NB4 (cell line): ENCODE data around the gene HAVCR1.

ENCODE experiments used
- DNase-seq: peaks from one replicate; pipeline ENCODE4 v3.0.0; 2010; ENCODE audit warnings: low read depth
- H3K4me3 ChIP-seq: one replicate; pipeline ENCODE4 v1.5.1; 2011; ENCODE audit warnings: mild to moderate bottlenecking, low read depth, low read length, moderate library complexity
- MYC ChIP-seq: IDR thresholded peaks from 2 replicates; pipeline ENCODE4 v1.6.1; 2011; ENCODE audit warnings: low read depth, low read length
- POLR2A ChIP-seq: IDR thresholded peaks from 2 replicates; pipeline ENCODE4 v1.6.1; 2011; ENCODE audit warnings: mild to moderate bottlenecking; ENCODE audit not compliant: insufficient read length; ENCODE audit errors: extremely low read depth
- TF ChIP-seq, protein P1 (sequence below): IDR thresholded peaks from one replicate; pipeline ENCODE4 v1.5.1; 2012; ENCODE audit warnings: low read depth, low read length
- TF ChIP-seq, protein P2 (sequence below): IDR thresholded peaks from 2 replicates; pipeline ENCODE4 v1.6.1; 2011; ENCODE audit warnings: low read depth, low read length

The HAVCR1 gene

DNA sequence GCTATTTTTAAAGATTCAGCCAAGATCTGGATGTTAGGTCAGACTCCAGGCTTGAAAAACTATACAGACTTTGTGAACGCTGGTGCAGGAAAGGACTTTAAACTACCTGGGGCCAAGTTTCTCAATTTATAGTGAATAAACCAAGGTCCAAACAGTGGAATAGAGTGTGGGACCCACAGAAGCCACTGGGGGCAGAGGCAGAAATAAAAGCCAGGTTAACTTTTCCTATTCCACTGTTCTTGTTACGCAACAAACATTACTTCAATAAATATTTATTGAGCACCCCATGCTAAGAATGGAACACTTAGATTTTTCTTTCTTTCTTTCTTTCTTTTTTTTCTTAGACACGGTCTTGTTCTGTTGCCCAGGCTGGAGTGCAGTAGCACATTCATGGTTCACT is 11.0 kb upstream of the HAVCR1 start:
- no peak for TF ChIP-seq MYC
- TF ChIP-seq, protein P1, sequence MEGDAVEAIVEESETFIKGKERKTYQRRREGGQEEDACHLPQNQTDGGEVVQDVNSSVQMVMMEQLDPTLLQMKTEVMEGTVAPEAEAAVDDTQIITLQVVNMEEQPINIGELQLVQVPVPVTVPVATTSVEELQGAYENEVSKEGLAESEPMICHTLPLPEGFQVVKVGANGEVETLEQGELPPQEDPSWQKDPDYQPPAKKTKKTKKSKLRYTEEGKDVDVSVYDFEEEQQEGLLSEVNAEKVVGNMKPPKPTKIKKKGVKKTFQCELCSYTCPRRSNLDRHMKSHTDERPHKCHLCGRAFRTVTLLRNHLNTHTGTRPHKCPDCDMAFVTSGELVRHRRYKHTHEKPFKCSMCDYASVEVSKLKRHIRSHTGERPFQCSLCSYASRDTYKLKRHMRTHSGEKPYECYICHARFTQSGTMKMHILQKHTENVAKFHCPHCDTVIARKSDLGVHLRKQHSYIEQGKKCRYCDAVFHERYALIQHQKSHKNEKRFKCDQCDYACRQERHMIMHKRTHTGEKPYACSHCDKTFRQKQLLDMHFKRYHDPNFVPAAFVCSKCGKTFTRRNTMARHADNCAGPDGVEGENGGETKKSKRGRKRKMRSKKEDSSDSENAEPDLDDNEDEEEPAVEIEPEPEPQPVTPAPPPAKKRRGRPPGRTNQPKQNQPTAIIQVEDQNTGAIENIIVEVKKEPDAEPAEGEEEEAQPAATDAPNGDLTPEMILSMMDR: no peak
- TF ChIP-seq, protein P2, sequence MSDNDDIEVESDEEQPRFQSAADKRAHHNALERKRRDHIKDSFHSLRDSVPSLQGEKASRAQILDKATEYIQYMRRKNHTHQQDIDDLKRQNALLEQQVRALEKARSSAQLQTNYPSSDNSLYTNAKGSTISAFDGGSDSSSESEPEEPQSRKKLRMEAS: no peak
- no peak for TF ChIP-seq POLR2A
- no peak overlapping the region for H3K4me3 ChIP-seq
- DNase-seq: no peak

DNA sequence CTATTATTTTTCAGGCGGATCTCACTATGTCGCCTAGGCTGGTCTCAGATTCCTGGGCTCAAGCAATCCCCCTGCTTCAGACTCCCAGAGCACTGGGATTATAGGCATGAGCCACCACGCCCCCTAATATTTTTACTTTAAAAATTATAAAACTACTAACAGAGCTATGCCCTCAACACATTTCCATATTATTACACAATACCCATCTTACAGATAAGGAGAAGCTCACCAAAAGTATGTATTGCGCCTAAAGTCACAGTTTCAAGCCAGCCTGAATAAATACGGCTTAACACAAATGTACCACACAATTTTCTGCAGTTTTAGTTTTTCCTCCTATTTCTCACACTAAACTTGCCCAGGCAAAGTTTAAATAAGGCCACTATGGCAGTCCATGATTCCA is 9.9 kb upstream of the HAVCR1 start:
- no peak for DNase-seq
- TF ChIP-seq POLR2A: no peak
- TF ChIP-seq, protein P2: no peak
- TF ChIP-seq, protein P1: no peak
- no peak for TF ChIP-seq MYC
- H3K4me3 ChIP-seq: no peak overlapping the region

DNA sequence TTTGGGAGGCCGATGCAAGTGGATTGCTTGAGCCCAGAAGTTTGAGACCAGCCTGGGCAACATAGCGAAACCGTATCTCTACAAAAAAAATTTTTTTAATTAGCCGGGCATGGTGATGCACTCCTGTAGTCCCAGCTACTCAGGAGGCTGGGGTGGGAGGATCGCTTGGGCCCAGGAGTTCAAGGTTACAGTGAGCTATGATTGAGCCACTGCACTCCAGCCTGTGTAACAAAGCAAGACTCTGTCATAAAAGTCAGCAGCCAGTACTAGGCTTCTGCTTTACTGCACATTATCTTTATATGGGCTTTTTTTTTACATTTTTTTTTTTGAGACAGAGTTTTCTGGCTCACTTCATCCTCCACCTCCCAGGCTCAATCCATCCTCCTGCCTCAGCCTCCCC is 9.4 kb upstream of the HAVCR1 start:
- DNase-seq: no peak
- H3K4me3 ChIP-seq: no peak overlapping the region
- TF ChIP-seq, protein P2: no peak
- TF ChIP-seq, protein P1: no peak
- no peak for TF ChIP-seq POLR2A
- TF ChIP-seq MYC: no peak

DNA sequence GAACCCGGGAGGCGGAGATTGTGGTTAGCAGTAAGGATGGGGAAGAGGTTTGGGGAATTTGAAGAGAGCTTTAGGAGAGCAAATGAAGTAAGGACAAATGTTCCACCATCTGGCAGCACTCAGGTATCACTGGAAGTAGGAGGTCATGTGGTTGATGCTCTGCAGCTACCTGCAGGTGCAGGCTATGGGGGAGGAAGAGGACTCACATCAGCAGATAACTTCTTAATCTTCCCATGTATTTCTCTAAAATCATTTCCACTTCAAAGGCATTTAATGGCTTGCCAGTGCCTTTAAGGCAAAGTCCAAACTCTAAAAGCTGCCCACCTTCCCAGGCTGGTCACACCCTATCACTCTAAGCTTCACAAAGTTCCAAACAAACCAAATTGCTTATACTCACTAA is 8.1 kb upstream of the HAVCR1 start:
- H3K4me3 ChIP-seq: no peak overlapping the region
- no peak for DNase-seq
- TF ChIP-seq MYC: no peak
- TF ChIP-seq, protein P2: no peak

DNA sequence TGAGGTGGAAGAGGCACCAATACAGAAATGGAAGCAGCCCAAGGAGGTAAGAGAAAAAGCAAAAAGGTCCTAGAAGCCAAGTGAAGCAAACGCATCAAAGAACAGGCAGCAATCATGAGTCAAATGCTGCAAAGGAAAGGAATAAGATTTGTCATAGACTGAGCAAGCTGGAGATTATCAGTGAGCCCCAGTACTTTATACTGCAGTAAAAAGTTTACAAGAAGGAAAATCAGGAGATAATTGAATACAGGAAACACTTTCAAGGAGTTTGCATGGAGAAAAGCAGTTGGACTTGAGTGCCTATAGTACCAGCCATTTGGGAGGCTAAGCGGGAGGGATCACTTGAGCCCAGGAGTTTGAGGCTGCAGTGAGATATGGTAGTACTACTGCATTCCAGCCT is 7.2 kb upstream of the HAVCR1 start:
- TF ChIP-seq, protein P1: no peak
- TF ChIP-seq POLR2A: no peak
- no peak for DNase-seq
- no peak overlapping the region for H3K4me3 ChIP-seq

DNA sequence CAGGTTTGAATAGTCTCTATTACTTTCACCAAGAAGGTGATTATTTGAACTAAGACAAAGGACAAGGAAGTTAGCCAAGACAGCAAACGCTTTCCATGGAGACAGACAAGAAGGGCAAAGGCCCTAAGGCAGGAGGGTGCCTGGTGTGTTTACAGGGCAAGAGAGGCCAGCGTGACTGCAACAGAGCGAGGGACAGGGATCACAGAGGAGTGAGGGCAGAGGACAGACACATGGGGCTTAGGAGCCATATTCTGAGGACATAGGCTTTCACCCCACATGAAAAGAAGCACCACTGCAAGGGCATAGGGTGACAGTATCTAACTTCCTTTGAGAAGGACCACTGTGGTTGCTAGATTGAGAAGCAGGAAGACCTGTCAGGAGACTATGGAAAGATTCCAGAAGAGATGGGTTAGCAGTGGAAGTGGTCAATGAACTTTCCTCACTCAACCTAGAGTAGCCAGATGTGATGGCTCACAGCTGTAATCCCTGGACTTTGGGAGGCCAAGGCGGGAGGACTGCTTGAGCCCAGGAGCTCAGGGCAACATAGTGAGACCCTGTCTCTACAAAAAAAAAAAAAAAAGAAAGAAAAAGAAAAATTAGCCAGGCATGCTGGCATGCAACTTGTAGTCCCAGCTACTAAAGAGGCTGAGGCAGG is 5.0 kb upstream of the HAVCR1 start:
- no peak overlapping the region for H3K4me3 ChIP-seq
- no peak for DNase-seq
- TF ChIP-seq, protein P2: no peak
- TF ChIP-seq, protein P1: no peak
- TF ChIP-seq POLR2A (no peak), MYC (no peak)
